ENCODE results near the gene SRP72. TPM values are rescaled to one million over a fixed set of nuclear protein-coding genes. Genes with fewer than 3 reads are reported as not detected.

The SRP72 gene
- total and polyA plus RNA-seq, 2 of the 8 experiments (the other 6 are each of a cell fraction or from before 2014, with no cell fraction given), result 37.7 to 144 TPM

DNA sequence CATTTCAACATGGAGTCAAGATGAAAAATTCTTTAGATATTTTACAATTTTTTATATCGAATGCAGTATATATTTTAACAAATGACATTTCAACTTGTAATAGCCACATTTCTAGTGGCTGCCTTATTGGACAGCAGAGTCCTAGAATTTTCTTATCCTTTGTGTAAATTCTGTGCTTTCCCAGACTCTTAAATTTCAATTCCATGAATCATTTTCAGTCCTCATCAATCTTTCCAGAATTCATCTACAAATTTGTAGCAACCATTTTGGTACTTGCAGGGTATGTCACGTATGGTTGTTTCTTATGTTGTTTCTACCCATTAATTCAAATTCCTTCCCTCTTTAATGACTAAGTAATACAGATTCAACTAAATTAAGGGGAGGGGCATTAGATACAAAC, 28.7 kb upstream of the SRP72 start:
- Histone ChIP-seq H3K27me3 (replicated peaks in 1 of 4; ENCODE audit: control insufficient read depth in 3 of 4, extremely low read depth in 1 of 4, insufficient read depth in 3 of 4, low read length in 3 of 4) (no peaks in the 10 kb centered on the region), H3K36me3 (ENCODE audit: control insufficient read depth in 2 of 4, insufficient read depth in 4 of 4, low read length in 3 of 4) (peaks cover 7 to 39% (median 18%) of the 10 kb centered on the region in 4 experiments; a peak in 7 of 8 replicates), H3K4ac (replicated peaks; ENCODE audit: insufficient read length, low read depth, low read length) (no peak overlapping the region), H2BK12ac (ENCODE audit: low read depth, low read length) (no peak overlapping the region), H2BK20ac (ENCODE audit: low read length) (no peak overlapping the region), H4K8ac (ENCODE audit: extremely low read depth, insufficient read depth, low read length) (no peak overlapping the region), H2BK5ac (ENCODE audit: low read depth, low read length) (no peak overlapping the region), H3K4me2 (ENCODE audit: insufficient read depth in 1 of 2, low read depth in 2 of 2, low read length in 2 of 2) (peak overlapping the region; percentile 19 to 91; a peak in 2 of 4 replicates), H3K23me2 (ENCODE audit: low read depth, low read length) (peaks cover 15% of the 10 kb centered on the region), H3K56ac (replicated peaks; ENCODE audit: insufficient read length, low read depth, low read length) (no peak overlapping the region), H3K79me2 (ENCODE audit: control insufficient read depth in 1 of 2, insufficient read depth in 2 of 2, low read length in 2 of 2) (peaks cover 39 to 92% of the 10 kb centered on the region in 2 experiments), H2BK15ac (ENCODE audit: low read length) (no peak overlapping the region), H3K14ac (ENCODE audit: insufficient read length) (no peak overlapping the region), H2AFZ (ENCODE audit: low read length) (no peak overlapping the region), H3K4me3 (ENCODE audit: extremely low read depth in 1 of 4, insufficient read depth in 2 of 4, low read depth in 3 of 4, low read length in 4 of 4) (peak overlapping the region in 2 of 4 experiments; percentile 2 to 30; a peak in 3 of 8 replicates), H4K20me1 (replicated peaks in 1 of 2; ENCODE audit: control insufficient read depth in 1 of 2, insufficient read depth in 2 of 2, low read length in 2 of 2) (peaks cover 14 to 17% of the 10 kb centered on the region in 2 experiments), H2AK5ac (ENCODE audit: low read depth, low read length) (no peak overlapping the region), H3K23ac (ENCODE audit: insufficient read length) (no peak overlapping the region), H3K27ac (ENCODE audit: low read depth, low read length) (no peak overlapping the region), H3K4me1 (replicated peaks in 1 of 4; ENCODE audit: control insufficient read depth in 3 of 4, insufficient read depth in 4 of 4, low read length in 3 of 4) (peaks cover 0 to 2% (median 1%) of the 10 kb centered on the region in 4 experiments; a peak in 4 of 7 replicates), H3K9me3 (ENCODE audit: insufficient read depth in 2 of 2, low read depth in 1 of 2, low read length in 1 of 2) (no peaks in the 10 kb centered on the region), H3K18ac (ENCODE audit: extremely low read depth, low read length) (no peak overlapping the region), H3K79me1 (ENCODE audit: low read depth, low read length) (no peaks in the 10 kb centered on the region), H2BK120ac (replicated peaks; ENCODE audit: low read depth, low read length) (no peak overlapping the region), H4K91ac (replicated peaks; ENCODE audit: insufficient read length, low read length) (no peak overlapping the region), H4K5ac (ENCODE audit: insufficient read length, low read depth, low read length) (no peak overlapping the region), H3K9ac (replicated peaks in 1 of 4; ENCODE audit: extremely low read depth in 1 of 4, low read depth in 3 of 4, low read length in 3 of 4) (no peak overlapping the region)
- POLR2A ChIA-PET (ENCODE audit: partially characterized antibody), result interaction anchor here (1.0 to 7.7 kb wide), 9 partner anchors 10 to 471 kb away, joined by 3 to 121 read pairs (median 7); partner anchors contain the start of genes AASDH and SRP72
- CTCF ChIA-PET (ENCODE audit: partially characterized antibody), result interaction anchor here (1.4 kb wide), 1 partner anchor 19 kb away, joined by 4 read pairs; no protein-coding TSS in a partner anchor
- no peak for DNase-seq (ENCODE audit: low read depth in 1 of 2, low spot score in 2 of 2)
- TF ChIP-seq SIX5 (IDR thresholded peaks at IDR 0.05; ENCODE audit: low read depth, low read length), result no peak
- TF ChIP-seq CHD2 (IDR thresholded peaks at IDR 0.05; ENCODE audit: low read length), result no peak
- TF ChIP-seq BRCA1 (IDR thresholded peaks at IDR 0.05; ENCODE audit: low read depth, low read length), result no peak
- no peak for TF ChIP-seq KDM1A (IDR thresholded peaks at IDR 0.05; ENCODE audit: borderline replicate concordance, low read length)
- 76% methylated on average over 2 of the region's 2 CpGs; no CpG with 5 or more reads in 1 of the 2 experiments for WGBS, 2 experiments (ENCODE audit: extremely low coverage in 1 of 2, insufficient coverage in 1 of 2, insufficient read length in 1 of 2, insufficient replicate concordance in 2 of 2, low coverage in 1 of 2, low lambda C conversion rate in 2 of 2, missing lambda C conversion rate in 1 of 2)
- FAIRE-seq, result no peak
